HepG2 (cell line): Measurements from ENCODE around the gene GAD1. TPM values are rescaled to one million over a fixed set of nuclear protein-coding genes. Genes with fewer than 3 reads are reported as not detected.

ENCODE experiments used
- BHLHE40 ChIP-seq: IDR thresholded peaks from 2 replicates; pipeline ENCODE4 v1.6.1; 2011; ENCODE audit warnings: low read length, improper control_type of control experiment
- EP300 ChIP-seq, 3 experiments: sonication (generic) in 1 of 3; formaldehyde crosslinking in 1 of 3; IDR thresholded peaks; 2 replicates each; pipeline versions ENCODE4 v1.5.1 to v1.6.1; 2011 to 2020; ENCODE audit warnings: low read depth in 2 of 3, low read length in 2 of 3, borderline replicate concordance in 1 of 3, improper control_type of control experiment in 1 of 3, mild to moderate bottlenecking in 1 of 3, missing genetic modification reagents in 1 of 3, moderate library complexity in 1 of 3
- HDAC2 ChIP-seq: sonication (generic); formaldehyde crosslinking; IDR thresholded peaks from 2 replicates; pipeline ENCODE4 v1.4.0; 2020; ENCODE audit warnings: missing genetic modification reagents
- MAF1 ChIP-seq: sonication (generic); formaldehyde crosslinking; IDR thresholded peaks from 2 replicates; pipeline ENCODE4 v1.5.0; 2020; ENCODE audit warnings: missing genetic modification reagents, borderline replicate concordance
- NCOR1 ChIP-seq: fragments of 200-600 bp; sonication (generic); IDR thresholded peaks from 2 replicates; pipeline ENCODE4 v1.7.0; 2017; ENCODE audit warnings: antibody characterized with exemption, low read length, borderline replicate concordance
- PLRG1 ChIP-seq: fragments of 450-650 bp; conservative IDR thresholded peaks from 2 replicates; pipeline ENCODE4 v1.6.1; 2016
- RAD21 ChIP-seq: fragments of 450-650 bp; formaldehyde crosslinking; IDR thresholded peaks from 2 replicates; pipeline ENCODE4 v1.5.0; 2020; ENCODE audit warnings: mild to moderate bottlenecking
- REXO4 ChIP-seq: sonication (generic); formaldehyde crosslinking; IDR thresholded peaks from 2 replicates; pipeline ENCODE4 v1.8.0; 2022; ENCODE audit warnings: missing genetic modification reagents, mild to moderate bottlenecking, borderline replicate concordance
- ZFP36L1 ChIP-seq: sonication (generic); formaldehyde crosslinking; IDR thresholded peaks from 2 replicates; pipeline ENCODE4 v1.8.0; 2022; ENCODE audit warnings: mild to moderate bottlenecking, missing genetic modification reagents, moderate library complexity
- ZNF432 ChIP-seq: sonication (generic); formaldehyde crosslinking; IDR thresholded peaks from 2 replicates; pipeline ENCODE4 v1.5.0; 2020; ENCODE audit warnings: missing genetic modification reagents, mild to moderate bottlenecking, borderline replicate concordance
- ZNF484 ChIP-seq: sonication (generic); formaldehyde crosslinking; IDR thresholded peaks from 2 replicates; pipeline ENCODE4 v1.5.1; 2020; ENCODE audit warnings: mild to moderate bottlenecking, low read depth, missing genetic modification reagents, borderline replicate concordance
- ZNF878 ChIP-seq: sonication (generic); formaldehyde crosslinking; IDR thresholded peaks from 2 replicates; pipeline ENCODE4 v1.8.1; 2023; ENCODE audit warnings: mild to moderate bottlenecking, missing genetic modification reagents, moderate library complexity
- polyA plus RNA-seq, 8 experiments: library from polyadenylated mRNA; depleted of rRNA in 3 of 8; stranded (reverse) in 7 of 8; unstranded in 1 of 8; fragments of >200 nt; fragmentation: Illumina TruSeq in 4 of 8; extraction: Trizol in 4 of 8; gene quantifications; 2 replicates each; pipeline versions ENCODE4 v1.2.1 to v1.2.3, GENCODE V29; 2011 to 2016; ENCODE audit warnings: low read depth in 4 of 8, missing spikeins in 1 of 8, mixed read lengths in 1 of 8; ENCODE audit not compliant: insufficient read depth in 1 of 8
- total RNA-seq, 5 experiments: library from RNA; depleted of rRNA; stranded (reverse); fragments of >200 nt; fragmentation: Illumina TruSeq; extraction: Trizol; gene quantifications; 2 replicates each; pipeline ENCODE4 v1.2.3, GENCODE V29; 2016; ENCODE audit warnings: low read depth in 1 of 5
- TF ChIP-seq, protein P1 (sequence below): sonication (generic); formaldehyde crosslinking; IDR thresholded peaks from 2 replicates; pipeline ENCODE4 v1.4.0; 2020; ENCODE audit warnings: missing genetic modification reagents
- TF ChIP-seq, protein P2 (sequence below): sonication (generic); formaldehyde crosslinking; conservative IDR thresholded peaks from 2 replicates; pipeline ENCODE4 v1.8.0; 2022; ENCODE audit warnings: missing genetic modification reagents
- TF ChIP-seq, protein P3 (sequence below): sonication (generic); formaldehyde crosslinking; IDR thresholded peaks from 2 replicates; pipeline ENCODE4 v1.8.0; 2022; ENCODE audit warnings: missing genetic modification reagents, mild to moderate bottlenecking, moderate library complexity, borderline replicate concordance
- TF ChIP-seq, protein P4 (sequence below): sonication (generic); formaldehyde crosslinking; IDR thresholded peaks from 2 replicates; pipeline ENCODE4 v1.5.0; 2020; ENCODE audit warnings: mild to moderate bottlenecking, missing genetic modification reagents, borderline replicate concordance
- TF ChIP-seq, protein P5 (sequence below): sonication (generic); formaldehyde crosslinking; IDR thresholded peaks from 2 replicates; pipeline ENCODE4 v1.8.0; 2022; ENCODE audit warnings: mild to moderate bottlenecking, missing genetic modification reagents

The GAD1 gene
- total and polyA plus RNA-seq, 2 of the 13 experiments (the other 11 are each of a cell fraction or from before 2014, with no cell fraction given) = 0.09 to 0.13 TPM

DNA sequence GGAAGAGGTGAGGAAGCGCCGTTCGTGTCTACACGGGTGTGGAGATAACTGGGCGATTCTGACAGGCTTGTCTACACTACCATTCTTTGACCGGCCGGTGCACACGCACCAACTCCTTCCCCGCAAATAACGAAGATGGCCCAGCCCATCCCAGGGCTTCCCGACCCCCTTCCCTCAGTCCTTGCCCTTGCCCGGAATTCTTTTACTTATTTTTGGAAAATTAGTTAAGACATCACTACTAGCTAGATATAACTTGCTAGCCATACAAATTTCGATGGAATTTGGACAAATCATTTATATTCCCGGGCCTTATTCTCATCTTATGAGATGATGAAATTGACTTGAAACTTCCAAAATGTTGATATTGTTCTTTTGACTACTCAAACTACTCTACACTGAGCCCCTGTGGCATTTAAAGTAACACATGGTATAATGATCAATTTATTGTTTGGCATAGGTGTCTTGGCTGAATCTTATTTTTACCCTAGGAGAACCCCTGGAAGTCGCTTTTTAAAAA, 45.2 kb upstream of the GAD1 start (continued):
- TF ChIP-seq, protein P1, sequence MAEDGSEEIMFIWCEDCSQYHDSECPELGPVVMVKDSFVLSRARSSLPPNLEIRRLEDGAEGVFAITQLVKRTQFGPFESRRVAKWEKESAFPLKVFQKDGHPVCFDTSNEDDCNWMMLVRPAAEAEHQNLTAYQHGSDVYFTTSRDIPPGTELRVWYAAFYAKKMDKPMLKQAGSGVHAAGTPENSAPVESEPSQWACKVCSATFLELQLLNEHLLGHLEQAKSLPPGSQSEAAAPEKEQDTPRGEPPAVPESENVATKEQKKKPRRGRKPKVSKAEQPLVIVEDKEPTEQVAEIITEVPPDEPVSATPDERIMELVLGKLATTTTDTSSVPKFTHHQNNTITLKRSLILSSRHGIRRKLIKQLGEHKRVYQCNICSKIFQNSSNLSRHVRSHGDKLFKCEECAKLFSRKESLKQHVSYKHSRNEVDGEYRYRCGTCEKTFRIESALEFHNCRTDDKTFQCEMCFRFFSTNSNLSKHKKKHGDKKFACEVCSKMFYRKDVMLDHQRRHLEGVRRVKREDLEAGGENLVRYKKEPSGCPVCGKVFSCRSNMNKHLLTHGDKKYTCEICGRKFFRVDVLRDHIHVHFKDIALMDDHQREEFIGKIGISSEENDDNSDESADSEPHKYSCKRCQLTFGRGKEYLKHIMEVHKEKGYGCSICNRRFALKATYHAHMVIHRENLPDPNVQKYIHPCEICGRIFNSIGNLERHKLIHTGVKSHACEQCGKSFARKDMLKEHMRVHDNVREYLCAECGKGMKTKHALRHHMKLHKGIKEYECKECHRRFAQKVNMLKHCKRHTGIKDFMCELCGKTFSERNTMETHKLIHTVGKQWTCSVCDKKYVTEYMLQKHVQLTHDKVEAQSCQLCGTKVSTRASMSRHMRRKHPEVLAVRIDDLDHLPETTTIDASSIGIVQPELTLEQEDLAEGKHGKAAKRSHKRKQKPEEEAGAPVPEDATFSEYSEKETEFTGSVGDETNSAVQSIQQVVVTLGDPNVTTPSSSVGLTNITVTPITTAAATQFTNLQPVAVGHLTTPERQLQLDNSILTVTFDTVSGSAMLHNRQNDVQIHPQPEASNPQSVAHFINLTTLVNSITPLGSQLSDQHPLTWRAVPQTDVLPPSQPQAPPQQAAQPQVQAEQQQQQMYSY (CRISPR knock-in tag) = no peak
- TF ChIP-seq REXO4 (CRISPR knock-in tag) = no peak
- no peak for TF ChIP-seq ZNF484 (CRISPR knock-in tag)
- TF ChIP-seq PLRG1 = no peak
- TF ChIP-seq RAD21 = 0 out of 2 replicates have a peak, but pooled peaks have one; percentile 0
- TF ChIP-seq, protein P2, sequence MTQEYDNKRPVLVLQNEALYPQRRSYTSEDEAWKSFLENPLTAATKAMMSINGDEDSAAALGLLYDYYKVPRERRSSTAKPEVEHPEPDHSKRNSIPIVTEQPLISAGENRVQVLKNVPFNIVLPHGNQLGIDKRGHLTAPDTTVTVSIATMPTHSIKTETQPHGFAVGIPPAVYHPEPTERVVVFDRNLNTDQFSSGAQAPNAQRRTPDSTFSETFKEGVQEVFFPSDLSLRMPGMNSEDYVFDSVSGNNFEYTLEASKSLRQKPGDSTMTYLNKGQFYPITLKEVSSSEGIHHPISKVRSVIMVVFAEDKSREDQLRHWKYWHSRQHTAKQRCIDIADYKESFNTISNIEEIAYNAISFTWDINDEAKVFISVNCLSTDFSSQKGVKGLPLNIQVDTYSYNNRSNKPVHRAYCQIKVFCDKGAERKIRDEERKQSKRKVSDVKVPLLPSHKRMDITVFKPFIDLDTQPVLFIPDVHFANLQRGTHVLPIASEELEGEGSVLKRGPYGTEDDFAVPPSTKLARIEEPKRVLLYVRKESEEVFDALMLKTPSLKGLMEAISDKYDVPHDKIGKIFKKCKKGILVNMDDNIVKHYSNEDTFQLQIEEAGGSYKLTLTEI (CRISPR knock-in tag) = no peak
- no peak for TF ChIP-seq ZNF878 (CRISPR knock-in tag)
- TF ChIP-seq EP300 (IDR thresholded peaks at IDR 0.05; ENCODE audit: low read depth in 2 of 2, low read length in 2 of 2) = no peak
- no peak for TF ChIP-seq EP300 (CRISPR knock-in tag; IDR thresholded peaks at IDR 0.05; ENCODE audit: borderline replicate concordance)
- TF ChIP-seq MAF1 (CRISPR knock-in tag) = no peak
- TF ChIP-seq, protein P3, sequence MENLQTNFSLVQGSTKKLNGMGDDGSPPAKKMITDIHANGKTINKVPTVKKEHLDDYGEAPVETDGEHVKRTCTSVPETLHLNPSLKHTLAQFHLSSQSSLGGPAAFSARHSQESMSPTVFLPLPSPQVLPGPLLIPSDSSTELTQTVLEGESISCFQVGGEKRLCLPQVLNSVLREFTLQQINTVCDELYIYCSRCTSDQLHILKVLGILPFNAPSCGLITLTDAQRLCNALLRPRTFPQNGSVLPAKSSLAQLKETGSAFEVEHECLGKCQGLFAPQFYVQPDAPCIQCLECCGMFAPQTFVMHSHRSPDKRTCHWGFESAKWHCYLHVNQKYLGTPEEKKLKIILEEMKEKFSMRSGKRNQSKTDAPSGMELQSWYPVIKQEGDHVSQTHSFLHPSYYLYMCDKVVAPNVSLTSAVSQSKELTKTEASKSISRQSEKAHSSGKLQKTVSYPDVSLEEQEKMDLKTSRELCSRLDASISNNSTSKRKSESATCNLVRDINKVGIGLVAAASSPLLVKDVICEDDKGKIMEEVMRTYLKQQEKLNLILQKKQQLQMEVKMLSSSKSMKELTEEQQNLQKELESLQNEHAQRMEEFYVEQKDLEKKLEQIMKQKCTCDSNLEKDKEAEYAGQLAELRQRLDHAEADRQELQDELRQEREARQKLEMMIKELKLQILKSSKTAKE (CRISPR knock-in tag) = 0 out of 2 replicates have a peak, but pooled peaks have one; percentile 44
- no peak for TF ChIP-seq ZFP36L1 (CRISPR knock-in tag)
- TF ChIP-seq HDAC2 (CRISPR knock-in tag) = no peak
- TF ChIP-seq ZNF432 (CRISPR knock-in tag) = no peak
- TF ChIP-seq, protein P4, sequence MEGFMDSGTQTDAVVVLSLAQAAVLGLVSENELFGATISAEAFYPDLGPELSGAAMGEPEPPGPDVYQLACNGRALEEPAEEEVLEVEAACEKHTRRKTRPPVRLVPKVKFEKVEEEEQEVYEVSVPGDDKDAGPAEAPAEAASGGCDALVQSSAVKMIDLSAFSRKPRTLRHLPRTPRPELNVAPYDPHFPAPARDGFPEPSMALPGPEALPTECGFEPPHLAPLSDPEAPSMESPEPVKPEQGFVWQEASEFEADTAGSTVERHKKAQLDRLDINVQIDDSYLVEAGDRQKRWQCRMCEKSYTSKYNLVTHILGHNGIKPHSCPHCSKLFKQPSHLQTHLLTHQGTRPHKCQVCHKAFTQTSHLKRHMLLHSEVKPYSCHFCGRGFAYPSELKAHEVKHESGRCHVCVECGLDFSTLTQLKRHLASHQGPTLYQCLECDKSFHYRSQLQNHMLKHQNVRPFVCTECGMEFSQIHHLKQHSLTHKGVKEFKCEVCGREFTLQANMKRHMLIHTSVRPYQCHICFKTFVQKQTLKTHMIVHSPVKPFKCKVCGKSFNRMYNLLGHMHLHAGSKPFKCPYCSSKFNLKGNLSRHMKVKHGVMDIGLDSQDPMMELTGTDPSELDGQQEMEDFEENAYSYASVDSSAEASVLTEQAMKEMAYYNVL (CRISPR knock-in tag) = no peak
- TF ChIP-seq BHLHE40 = no peak
- TF ChIP-seq, protein P5, sequence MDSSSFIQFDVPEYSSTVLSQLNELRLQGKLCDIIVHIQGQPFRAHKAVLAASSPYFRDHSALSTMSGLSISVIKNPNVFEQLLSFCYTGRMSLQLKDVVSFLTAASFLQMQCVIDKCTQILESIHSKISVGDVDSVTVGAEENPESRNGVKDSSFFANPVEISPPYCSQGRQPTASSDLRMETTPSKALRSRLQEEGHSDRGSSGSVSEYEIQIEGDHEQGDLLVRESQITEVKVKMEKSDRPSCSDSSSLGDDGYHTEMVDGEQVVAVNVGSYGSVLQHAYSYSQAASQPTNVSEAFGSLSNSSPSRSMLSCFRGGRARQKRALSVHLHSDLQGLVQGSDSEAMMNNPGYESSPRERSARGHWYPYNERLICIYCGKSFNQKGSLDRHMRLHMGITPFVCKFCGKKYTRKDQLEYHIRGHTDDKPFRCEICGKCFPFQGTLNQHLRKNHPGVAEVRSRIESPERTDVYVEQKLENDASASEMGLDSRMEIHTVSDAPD (CRISPR knock-in tag) = no peak
- no peak for TF ChIP-seq NCOR1
